ENCODE results near the gene GAA.

GRCh38 chr17:80101011-80101945 is at the start of gene GAA:
- TF ChIP-seq CTCF (IDR thresholded peaks at IDR 0.05; ENCODE audit: low read depth, low read length, missing input control), result peak; percentile 78
- peak in 1 of 2 donors; percentile 51 for TF ChIP-seq RAD21 (IDR thresholded peaks at IDR 0.05)
- TF ChIP-seq JUND (IDR thresholded peaks at IDR 0.05), result no peak
- TF ChIP-seq, protein P1, sequence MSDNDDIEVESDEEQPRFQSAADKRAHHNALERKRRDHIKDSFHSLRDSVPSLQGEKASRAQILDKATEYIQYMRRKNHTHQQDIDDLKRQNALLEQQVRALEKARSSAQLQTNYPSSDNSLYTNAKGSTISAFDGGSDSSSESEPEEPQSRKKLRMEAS (IDR thresholded peaks at IDR 0.05), result no peak
- no peak for TF ChIP-seq TAF1 (conservative IDR thresholded peaks at IDR 0.05)
- no peak for TF ChIP-seq GABPA (IDR thresholded peaks at IDR 0.05 in 1 of 2, conservative IDR thresholded peaks at IDR 0.05 in 1 of 2)
- TF ChIP-seq ZBTB33 (IDR thresholded peaks at IDR 0.05), result no peak
- TF ChIP-seq, protein P2, sequence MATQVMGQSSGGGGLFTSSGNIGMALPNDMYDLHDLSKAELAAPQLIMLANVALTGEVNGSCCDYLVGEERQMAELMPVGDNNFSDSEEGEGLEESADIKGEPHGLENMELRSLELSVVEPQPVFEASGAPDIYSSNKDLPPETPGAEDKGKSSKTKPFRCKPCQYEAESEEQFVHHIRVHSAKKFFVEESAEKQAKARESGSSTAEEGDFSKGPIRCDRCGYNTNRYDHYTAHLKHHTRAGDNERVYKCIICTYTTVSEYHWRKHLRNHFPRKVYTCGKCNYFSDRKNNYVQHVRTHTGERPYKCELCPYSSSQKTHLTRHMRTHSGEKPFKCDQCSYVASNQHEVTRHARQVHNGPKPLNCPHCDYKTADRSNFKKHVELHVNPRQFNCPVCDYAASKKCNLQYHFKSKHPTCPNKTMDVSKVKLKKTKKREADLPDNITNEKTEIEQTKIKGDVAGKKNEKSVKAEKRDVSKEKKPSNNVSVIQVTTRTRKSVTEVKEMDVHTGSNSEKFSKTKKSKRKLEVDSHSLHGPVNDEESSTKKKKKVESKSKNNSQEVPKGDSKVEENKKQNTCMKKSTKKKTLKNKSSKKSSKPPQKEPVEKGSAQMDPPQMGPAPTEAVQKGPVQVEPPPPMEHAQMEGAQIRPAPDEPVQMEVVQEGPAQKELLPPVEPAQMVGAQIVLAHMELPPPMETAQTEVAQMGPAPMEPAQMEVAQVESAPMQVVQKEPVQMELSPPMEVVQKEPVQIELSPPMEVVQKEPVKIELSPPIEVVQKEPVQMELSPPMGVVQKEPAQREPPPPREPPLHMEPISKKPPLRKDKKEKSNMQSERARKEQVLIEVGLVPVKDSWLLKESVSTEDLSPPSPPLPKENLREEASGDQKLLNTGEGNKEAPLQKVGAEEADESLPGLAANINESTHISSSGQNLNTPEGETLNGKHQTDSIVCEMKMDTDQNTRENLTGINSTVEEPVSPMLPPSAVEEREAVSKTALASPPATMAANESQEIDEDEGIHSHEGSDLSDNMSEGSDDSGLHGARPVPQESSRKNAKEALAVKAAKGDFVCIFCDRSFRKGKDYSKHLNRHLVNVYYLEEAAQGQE (IDR thresholded peaks at IDR 0.05), result no peak
- no peak for TF ChIP-seq SP1 (IDR thresholded peaks at IDR 0.05)
- TF ChIP-seq ATF3 (IDR thresholded peaks at IDR 0.05), result no peak
- TF ChIP-seq YY1 (IDR thresholded peaks at IDR 0.05), result no peak
